ENCODE measurements around the gene LRP3. TPM values are rescaled to one million over a fixed set of nuclear protein-coding genes. Genes with fewer than 3 reads are reported as not detected.

LRP3 gene
- total and polyA plus RNA-seq, 8 donors = 18.1 to 33.5 (median 25.2) TPM

DNA sequence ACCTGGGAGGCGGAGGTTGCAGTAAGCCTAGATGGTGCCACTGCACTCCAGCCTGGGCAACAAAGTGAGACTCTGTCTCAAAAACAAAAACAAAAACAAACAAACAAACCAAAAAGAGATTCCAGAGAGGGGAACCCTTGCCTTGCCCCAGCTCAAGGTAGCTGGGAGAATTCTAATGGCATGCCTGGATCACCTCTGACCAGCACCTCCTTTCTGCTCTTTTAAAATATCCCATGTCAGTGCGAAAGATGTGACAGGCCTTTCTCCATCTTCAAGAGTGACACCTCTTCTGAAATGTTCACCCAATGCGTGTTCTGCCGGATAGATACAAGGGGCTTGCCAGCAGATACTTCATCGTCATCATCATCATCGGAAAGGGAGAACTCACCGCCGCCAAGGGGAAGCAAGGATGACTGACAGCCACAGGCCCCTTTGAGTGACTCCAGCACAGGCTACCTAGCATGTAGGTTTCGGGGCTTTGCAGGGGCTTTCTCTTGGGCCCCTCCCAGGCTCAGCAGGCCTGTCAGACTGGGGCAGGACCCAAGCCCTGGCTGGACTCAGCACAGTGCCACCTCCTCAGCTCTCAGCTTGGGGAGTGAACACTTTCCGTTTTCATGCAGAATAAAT is 18.9 kb upstream of the LRP3 start:
- H3K4me1 ChIP-seq = peaks cover 6 to 43% of the 10 kb centered on the region in 2 donors
- intact Hi-C loops (cut with DNase I) = no loop called here
- ATAC-seq (no peak), DNase-seq (no peak)
- H3K27ac ChIP-seq = no peak overlapping the region
- peak overlapping the region in 1 of 2 donors; percentile 83 for H3K4me3 ChIP-seq
- no peaks in the 10 kb centered on the region for H3K9me3 ChIP-seq
- TF ChIP-seq, protein P1, sequence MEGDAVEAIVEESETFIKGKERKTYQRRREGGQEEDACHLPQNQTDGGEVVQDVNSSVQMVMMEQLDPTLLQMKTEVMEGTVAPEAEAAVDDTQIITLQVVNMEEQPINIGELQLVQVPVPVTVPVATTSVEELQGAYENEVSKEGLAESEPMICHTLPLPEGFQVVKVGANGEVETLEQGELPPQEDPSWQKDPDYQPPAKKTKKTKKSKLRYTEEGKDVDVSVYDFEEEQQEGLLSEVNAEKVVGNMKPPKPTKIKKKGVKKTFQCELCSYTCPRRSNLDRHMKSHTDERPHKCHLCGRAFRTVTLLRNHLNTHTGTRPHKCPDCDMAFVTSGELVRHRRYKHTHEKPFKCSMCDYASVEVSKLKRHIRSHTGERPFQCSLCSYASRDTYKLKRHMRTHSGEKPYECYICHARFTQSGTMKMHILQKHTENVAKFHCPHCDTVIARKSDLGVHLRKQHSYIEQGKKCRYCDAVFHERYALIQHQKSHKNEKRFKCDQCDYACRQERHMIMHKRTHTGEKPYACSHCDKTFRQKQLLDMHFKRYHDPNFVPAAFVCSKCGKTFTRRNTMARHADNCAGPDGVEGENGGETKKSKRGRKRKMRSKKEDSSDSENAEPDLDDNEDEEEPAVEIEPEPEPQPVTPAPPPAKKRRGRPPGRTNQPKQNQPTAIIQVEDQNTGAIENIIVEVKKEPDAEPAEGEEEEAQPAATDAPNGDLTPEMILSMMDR (IDR thresholded peaks at IDR 0.05) = no peak
- H3K27me3 ChIP-seq = no peaks in the 10 kb centered on the region
- no peaks in the 10 kb centered on the region for H3K36me3 ChIP-seq

DNA sequence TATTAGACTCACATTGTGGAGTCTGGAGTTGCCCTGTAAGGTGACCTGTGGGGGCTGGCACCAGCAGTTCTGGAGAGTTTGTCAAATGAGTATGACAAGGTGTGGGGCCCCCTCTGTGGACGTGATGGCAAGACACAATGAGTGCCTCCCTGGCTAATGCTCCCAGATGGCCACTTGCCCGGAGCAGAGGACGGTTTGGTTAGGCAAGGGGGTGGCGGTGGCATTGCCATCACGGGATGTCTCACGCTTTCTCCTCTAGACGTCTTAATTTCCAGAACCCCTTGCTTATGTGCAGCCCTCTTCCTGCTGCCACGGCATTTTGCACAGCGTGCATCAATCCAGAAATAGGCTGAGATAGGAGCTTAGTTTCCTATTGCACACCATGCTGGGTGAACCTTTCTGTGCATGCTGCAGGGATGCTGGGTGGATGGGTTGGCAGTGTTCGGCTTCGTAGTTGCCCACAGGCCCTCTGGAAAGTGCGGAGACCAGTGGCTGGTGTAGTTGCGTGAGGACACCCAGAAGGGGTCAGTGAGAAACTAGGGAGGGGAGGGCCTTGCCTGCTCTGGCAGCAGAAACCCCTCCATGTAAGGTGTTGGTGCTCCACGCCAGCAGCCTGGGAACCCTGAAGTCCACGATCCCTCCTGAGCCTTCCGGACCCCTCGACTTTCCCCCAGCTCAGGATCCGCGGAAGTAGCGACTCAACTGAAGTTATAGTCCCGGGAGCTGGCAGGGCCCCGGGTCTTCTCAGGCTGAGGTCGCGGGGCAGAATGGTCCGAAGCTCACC is 18.1 kb upstream of the LRP3 start:
- peaks cover 6 to 43% of the 10 kb centered on the region in 2 donors for H3K4me1 ChIP-seq
- peak overlapping the region; percentile 91 to 97 for H3K27ac ChIP-seq
- TF ChIP-seq, protein P1 (IDR thresholded peaks at IDR 0.05) = no peak
- H3K27me3 ChIP-seq = no peaks in the 10 kb centered on the region
- no peaks in the 10 kb centered on the region for H3K9me3 ChIP-seq
- intact Hi-C loops (cut with DNase I) = no loop called here
- ATAC-seq (peak; percentile 2), DNase-seq (peak in 1 of 4 donors; percentile 4)
- peak overlapping the region; percentile 67 to 83 for H3K4me3 ChIP-seq
- no peaks in the 10 kb centered on the region for H3K36me3 ChIP-seq

DNA sequence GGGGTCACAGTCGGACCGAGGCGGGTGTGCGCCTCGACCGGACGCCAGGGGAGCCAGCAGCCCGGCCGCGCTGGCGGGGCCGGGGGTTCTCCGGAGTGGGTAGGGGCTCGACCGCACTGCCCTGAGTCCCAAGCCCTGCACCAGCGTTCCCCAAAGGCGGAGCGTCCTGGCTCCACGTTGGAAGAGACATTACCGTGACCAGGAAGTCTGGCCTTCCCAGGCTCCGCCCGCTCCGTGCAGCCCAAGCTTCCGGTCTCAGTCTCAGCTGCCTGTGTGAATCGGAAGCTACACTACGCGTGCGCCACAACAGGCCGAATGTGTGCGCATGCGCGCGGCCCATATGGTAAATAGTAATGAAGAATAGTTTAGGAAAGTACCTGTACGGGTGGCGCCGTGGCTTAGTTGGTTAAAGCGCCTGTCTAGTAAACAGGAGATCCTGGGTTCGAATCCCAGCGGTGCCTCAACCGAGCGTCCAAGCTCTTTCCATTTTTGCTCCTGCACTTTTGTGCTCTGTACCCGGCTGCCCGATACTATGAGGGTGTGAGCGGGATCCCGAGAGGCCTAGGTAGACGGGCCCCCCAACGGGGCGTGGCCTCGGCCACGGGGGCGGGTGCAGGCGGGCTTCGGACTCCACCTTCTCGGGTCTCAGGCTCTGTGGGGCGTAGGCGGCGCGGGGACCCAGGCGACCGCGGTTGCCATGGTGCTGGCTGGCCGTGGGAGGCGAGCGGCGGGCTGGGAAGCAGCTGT is 17.3 kb upstream of the LRP3 start:
- ATAC-seq = peak; percentile 95
- no peaks in the 10 kb centered on the region for H3K36me3 ChIP-seq
- peaks cover 6 to 43% of the 10 kb centered on the region in 2 donors for H3K4me1 ChIP-seq
- no peaks in the 10 kb centered on the region for H3K9me3 ChIP-seq
- intact Hi-C loops (cut with DNase I) = no loop called here
- peak; percentile 97 to 99 (median 98) for DNase-seq
- H3K4me3 ChIP-seq = peak overlapping the region; percentile 67 to 83
- TF ChIP-seq, protein P1 (IDR thresholded peaks at IDR 0.05) = no peak
- no peaks in the 10 kb centered on the region for H3K27me3 ChIP-seq
- H3K27ac ChIP-seq = peak overlapping the region; percentile 91 to 97

DNA sequence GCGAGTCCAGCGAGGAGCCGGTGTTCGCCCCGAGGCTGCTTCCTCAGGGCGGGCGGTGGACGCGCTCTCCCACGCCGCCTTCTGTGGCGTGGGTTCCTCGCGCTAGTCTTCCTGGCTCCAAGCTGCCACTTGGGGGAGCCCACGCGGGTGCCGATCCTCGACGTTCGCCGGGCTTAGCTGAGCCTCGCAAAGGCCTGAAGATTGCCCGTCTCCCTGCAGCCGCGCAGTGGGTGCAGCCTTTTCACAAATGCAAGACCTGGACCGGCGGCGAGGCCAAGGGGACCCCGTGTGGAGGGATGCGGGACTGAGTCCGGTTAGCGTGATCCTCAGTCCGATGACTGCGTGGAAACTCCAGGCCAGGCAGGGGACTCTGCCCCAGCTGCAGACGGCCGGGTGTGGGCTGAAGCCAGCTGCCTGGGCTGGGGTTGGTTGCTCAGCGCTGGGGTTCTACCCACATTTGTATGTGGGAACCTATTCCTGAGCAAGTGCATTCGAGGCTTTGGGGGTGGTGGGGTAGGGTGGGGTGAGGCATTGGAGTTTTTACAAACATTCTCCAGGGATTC is 16.6 kb upstream of the LRP3 start:
- peak; percentile 17 for ATAC-seq
- DNase-seq = peak in 1 of 4 donors; percentile 73
- no peaks in the 10 kb centered on the region for H3K9me3 ChIP-seq
- no peaks in the 10 kb centered on the region for H3K27me3 ChIP-seq
- H3K36me3 ChIP-seq = no peaks in the 10 kb centered on the region
- peaks cover 6 to 43% of the 10 kb centered on the region in 2 donors for H3K4me1 ChIP-seq
- intact Hi-C loops (cut with DNase I) = no loop called here
- TF ChIP-seq, protein P1 (IDR thresholded peaks at IDR 0.05) = peak in 1 of 2 donors; percentile 55
- peak overlapping the region; percentile 91 to 97 for H3K27ac ChIP-seq
- peak overlapping the region; percentile 43 to 83 for H3K4me3 ChIP-seq

Measured in left lung (tissue), 10 donors.